Non-pigmented ciliary epithelial cell (primary cell): ENCODE measurements around the gene BICDL2.
A peak's percentile ranks its signal among the peaks of the same experiment; 100 is the strongest.

Source experiments
- DNase-seq: peaks from one replicate; pipeline ENCODE4 v3.0.0-alpha.2; 2010; ENCODE audit warnings: low read depth

The BICDL2 gene

DNA sequence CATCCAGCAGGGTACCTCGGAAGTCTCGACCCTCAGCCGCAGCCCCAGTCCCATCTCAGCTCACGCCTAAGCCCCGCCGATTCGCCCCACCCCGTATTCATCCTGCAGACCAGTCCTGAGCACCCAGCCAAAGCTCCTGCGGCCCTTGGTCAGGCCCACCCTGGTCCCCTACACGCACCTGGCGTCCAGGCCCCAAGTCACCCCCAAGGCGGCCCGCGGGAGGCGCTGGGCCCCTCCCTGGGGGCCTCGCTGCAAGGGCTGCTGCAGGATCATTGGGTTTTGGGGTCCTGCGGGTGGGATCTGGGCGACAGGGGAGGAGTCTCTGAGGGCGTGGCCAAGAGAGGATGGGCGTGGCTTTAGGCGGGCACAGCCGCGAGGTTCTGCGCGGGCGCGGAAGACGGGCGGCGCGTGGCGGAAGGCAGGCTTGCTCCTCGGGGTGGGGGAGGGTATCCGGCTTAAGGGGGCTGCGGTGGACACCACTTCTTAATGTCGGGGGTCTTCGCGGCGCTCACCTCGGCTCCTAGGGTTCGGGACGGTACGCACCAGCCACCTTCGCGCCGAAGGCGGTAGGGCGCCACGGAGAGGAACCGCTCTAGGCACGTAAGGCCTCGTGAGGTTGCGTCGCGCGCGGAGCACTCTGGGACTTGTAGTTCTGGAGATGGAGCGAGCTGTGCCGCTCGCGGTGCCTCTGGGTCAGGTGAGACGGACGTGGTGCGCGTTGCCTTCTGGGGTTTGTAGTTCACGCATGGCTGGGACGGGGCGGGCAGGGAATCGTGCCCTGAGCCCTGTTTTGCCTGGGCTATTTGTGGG lies 12.9 kb downstream of the BICDL2 start, which contains the start of the genes HCFC1R1 and THOC6:
Gene HCFC1R1 (minus strand): TSS at position 274 of the 810 bp plus-strand sequence. CDS start 1 bp downstream, at position 273.
Gene THOC6 (plus strand): TSS at position 367 of the 810 bp plus-strand sequence. CDS start 292 bp downstream, at position 659.
- peak; percentile 94 for DNase-seq

GRCh38 chr16:3023415-3023668 lies 13.4 kb downstream of the BICDL2 start:
- no peak for DNase-seq

DNA sequence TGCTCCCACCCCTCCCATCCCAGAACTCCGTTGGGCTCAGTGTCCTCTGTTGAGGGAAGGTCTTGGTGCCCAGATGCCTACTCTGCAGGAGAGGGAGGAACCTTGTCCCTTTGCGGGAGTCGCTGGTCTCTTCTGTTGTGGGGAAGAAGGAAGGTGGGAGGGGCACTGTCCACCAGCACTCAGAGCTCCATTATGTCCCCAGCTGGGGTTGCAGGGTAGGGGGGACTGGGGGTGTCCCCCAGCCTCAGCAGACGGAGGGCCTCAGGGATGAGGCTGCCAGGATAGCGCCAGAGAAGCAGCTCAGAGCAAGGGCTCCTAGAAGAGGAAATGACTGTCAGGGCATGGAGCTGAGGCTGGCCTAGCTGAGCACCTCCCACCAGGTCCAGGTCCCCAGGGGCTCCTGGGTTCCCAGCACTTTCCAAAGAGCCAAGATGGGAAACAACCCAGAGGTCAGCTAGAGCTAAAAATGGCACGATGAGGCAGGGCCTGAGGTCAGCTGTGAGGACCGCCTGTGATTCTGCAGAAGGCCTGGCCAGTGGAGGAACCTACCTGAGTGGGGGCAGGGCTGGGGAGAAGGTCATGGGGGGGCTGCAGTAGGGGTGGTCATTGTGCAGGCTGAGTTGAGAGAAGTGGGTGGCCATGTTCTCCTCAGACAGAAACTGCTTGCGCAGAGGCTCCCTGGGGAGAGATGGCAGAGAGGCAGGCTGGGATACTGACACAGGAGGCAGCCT lies 13.9 kb downstream of the BICDL2 start:
- DNase-seq: no peak

- DNase-seq: peak; percentile 86
Measured at GRCh38 chr16:3022208-3022683, 14.5 kb downstream of the BICDL2 start.

GRCh38 chr16:3021449-3022207 lies 15.1 kb downstream of the BICDL2 start:
- DNase-seq: peak; percentile 73

GRCh38 chr16:3020604-3021448 lies 15.9 kb downstream of the BICDL2 start:
- peak; percentile 59 for DNase-seq

DNA sequence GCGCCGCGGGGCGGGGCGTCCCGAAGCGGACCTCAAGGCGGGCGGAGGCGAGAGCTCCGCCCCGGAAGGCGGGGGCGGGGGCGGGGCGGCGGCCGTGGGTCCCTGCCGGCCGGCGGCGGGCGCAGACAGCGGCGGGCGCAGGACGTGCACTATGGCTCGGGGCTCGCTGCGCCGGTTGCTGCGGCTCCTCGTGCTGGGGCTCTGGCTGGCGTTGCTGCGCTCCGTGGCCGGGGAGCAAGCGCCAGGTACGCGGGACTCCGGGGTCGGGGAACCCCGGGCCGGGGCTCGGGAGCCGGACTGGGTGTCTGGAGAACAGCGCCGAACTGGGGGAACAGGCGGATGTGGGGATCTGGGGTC lies 16.5 kb downstream of the BICDL2 start, which contains the start of gene TNFRSF12A:
Gene TNFRSF12A (plus strand): TSS at position 122 of the 357 bp plus-strand sequence. CDS start 30 bp downstream, at position 152.
- DNase-seq: peak; percentile 14

GRCh38 chr16:3019594-3020246 lies 17.0 kb downstream of the BICDL2 start:
- no peak for DNase-seq

- no peak for DNase-seq
Measured at GRCh38 chr16:3017794-3018506, 18.8 kb downstream of the BICDL2 start, which contains the start of gene CLDN6. Gene CLDN6 (minus strand): TSS chr16:3018183. CDS start chr16:3016021, 2,162 bp downstream.

- DNase-seq: no peak
Measured at GRCh38 chr16:3017344-3017743, 19.4 kb downstream of the BICDL2 start.

GRCh38 chr16:3015865-3016521 lies 20.8 kb downstream of the BICDL2 start:
- no peak for DNase-seq

- no peak for DNase-seq
Measured at GRCh38 chr16:3014971-3015370, 21.8 kb downstream of the BICDL2 start.

DNA sequence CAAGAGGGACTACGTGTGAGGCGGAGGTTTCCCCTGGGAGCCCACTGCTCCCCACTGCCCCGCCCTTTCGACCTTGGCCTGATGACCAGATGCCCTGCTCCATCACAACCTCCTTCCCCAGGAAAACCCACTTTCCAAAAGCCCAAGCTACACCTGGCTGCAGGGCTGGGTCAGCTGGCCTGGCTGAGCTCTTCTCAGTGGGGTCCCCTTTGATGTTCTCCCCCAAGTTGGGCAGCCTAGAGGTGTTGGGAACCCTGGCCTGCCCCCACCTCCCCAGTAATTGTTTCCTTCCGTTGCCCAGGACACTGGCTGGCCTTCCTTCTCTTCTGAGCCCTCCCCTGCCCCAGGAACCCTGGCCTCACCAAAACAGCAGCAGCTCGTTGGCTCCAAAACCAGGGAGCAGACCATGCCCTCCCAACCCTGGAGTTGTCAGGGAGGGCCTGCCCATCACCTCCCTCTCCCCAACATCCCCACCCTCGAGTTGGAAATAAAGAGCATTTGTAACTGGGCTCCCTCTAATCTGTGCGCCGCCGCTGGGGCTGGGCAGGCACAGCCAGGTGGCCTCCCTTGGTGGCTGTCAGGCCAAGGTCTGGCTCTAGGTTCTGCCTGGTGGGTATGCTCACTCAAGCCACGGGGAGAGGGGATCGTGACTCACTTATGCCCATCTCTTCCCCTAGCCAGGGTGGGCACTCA lies 22.6 kb downstream of the BICDL2 start:
- DNase-seq: no peak

- no peak for DNase-seq
Measured at GRCh38 chr16:3013491-3013951, 23.2 kb downstream of the BICDL2 start.

GRCh38 chr16:3012828-3013420 lies 23.8 kb downstream of the BICDL2 start, which contains the start of gene CLDN9:
Gene CLDN9 (plus strand): TSS chr16:3012923. CDS start chr16:3013363, 440 bp downstream.
- no peak for DNase-seq

DNA sequence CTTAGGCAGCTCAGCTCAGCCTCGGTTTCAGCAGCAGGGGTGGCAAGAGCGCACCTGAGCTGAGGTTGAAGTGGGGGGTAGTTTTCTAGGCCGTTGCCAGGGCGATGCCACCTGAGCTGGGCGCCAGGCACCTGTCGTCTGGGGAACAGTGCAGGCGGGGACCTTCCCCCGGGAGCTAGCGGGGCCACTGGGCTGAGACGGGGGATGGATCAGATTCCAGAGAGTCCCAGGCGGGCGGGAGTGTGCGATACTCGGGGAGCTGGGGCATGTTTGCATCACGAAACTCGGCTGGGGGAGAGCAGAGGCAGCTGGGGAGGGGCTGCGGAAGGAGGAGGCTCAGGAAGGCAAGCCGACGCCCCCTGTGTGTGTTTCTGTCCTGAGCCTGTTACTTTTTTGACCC lies 24.5 kb downstream of the BICDL2 start:
- DNase-seq: no peak

DNA sequence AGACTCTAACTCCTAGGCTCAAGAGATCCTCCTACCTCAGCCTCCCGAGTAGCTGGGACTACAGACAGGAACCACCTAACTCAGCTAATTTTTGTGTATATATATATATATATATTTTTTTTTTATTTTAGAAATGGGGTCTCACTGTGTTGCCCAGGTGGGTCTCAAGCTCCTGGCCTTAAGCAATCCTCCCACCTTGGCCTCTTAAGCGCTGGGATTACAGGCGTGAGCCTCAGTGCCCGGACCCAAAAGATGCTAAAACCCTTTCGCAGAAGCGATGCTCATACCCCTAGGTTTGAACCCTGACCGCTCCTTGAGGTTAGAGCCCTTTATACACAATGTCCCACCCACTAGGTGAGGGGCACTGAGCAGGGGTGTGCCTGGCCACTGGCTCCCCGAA lies 26.2 kb downstream of the BICDL2 start:
- no peak for DNase-seq
